Upper lobe of right lung (tissue), 1 donor: ENCODE measurements around the gene P2RX6. TPM values are rescaled to one million over a fixed set of nuclear protein-coding genes. Genes with fewer than 3 reads are reported as not detected.

Experiments
- ATAC-seq: fragments of 200-7000 bp; cut with Tn5 transposase; one replicate; pipeline ENCODE4 v1.9.1; 2020; ENCODE audit warnings: mild to moderate bottlenecking, moderate library complexity
- DNase-seq: peaks from one replicate; pipeline ENCODE4 v3.0.0-alpha.2; 2020
- H3K27ac ChIP-seq: fragments of 200-600 bp; one replicate; pipeline ENCODE4 v1.8.0; 2022
- H3K27me3 ChIP-seq: fragments of 200-600 bp; one replicate; pipeline ENCODE4 v1.8.0; 2022; ENCODE audit warnings: mild to moderate bottlenecking
- H3K36me3 ChIP-seq: fragments of 200-600 bp; one replicate; pipeline ENCODE4 v1.8.0; 2022
- H3K4me1 ChIP-seq: fragments of 200-600 bp; one replicate; pipeline ENCODE4 v1.8.0; 2022
- H3K4me3 ChIP-seq: fragments of 200-600 bp; one replicate; pipeline ENCODE4 v1.8.0; 2022; ENCODE audit warnings: mild to moderate bottlenecking
- H3K9me3 ChIP-seq: fragments of 200-600 bp; one replicate; pipeline ENCODE4 v1.8.0; 2022
- intact Hi-C: fragments of 100-400 bp; cut with DNase I; formaldehyde crosslinking; loops from one replicate; pipeline ENCODE4 v1.11.0; 2022
- total RNA-seq: library from RNA; stranded (reverse); fragmentation: NEBNext Ultra II Directional; extraction: Animal tissue kit (Norgen Biotek cat#: 25700); gene quantifications from one replicate; pipeline ENCODE4 v1.2.1, GENCODE V29; 2021
- TF ChIP-seq, protein P1 (sequence below): fragments of 200-600 bp; IDR thresholded peaks from one replicate; pipeline ENCODE4 v1.8.0; 2022; ENCODE audit warnings: antibody characterized with exemption
- donor health status: DM: no; HTN: yes; CAD: no; lungs with severe emphysema.

The P2RX6 gene
- total RNA-seq, 1 donor from 2014 or later: 2.2 TPM

DNA sequence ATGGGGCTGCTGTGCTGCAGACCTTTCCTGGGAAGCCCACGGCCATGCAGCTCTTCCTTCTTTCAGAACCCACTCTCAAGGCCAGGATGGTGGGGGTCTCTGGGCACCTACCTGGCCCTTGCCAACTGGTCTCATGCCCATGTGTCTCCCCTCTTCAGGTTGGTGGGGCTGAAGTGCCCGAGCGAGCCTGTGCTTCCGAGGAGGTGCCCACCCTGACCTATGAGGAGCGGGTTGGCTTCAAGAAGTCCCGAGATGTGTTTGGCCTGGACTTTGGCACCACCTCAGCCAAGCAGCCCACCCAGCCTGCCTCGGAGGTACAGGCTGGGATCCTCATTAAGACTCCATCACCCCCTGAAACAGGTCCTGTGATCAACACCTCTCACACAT lies 22.9 kb upstream of the P2RX6 start:
- TF ChIP-seq, protein P1, sequence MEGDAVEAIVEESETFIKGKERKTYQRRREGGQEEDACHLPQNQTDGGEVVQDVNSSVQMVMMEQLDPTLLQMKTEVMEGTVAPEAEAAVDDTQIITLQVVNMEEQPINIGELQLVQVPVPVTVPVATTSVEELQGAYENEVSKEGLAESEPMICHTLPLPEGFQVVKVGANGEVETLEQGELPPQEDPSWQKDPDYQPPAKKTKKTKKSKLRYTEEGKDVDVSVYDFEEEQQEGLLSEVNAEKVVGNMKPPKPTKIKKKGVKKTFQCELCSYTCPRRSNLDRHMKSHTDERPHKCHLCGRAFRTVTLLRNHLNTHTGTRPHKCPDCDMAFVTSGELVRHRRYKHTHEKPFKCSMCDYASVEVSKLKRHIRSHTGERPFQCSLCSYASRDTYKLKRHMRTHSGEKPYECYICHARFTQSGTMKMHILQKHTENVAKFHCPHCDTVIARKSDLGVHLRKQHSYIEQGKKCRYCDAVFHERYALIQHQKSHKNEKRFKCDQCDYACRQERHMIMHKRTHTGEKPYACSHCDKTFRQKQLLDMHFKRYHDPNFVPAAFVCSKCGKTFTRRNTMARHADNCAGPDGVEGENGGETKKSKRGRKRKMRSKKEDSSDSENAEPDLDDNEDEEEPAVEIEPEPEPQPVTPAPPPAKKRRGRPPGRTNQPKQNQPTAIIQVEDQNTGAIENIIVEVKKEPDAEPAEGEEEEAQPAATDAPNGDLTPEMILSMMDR: no peak
- ATAC-seq (no peak), DNase-seq (no peak)
- Histone ChIP-seq H3K36me3 (peaks cover 51% of the 10 kb centered on the region), H3K4me3 (no peak overlapping the region), H3K4me1 (no peaks in the 10 kb centered on the region), H3K27ac (no peak overlapping the region), H3K9me3 (no peaks in the 10 kb centered on the region), H3K27me3 (no peaks in the 10 kb centered on the region)
- intact Hi-C loops: no loop called here

DNA sequence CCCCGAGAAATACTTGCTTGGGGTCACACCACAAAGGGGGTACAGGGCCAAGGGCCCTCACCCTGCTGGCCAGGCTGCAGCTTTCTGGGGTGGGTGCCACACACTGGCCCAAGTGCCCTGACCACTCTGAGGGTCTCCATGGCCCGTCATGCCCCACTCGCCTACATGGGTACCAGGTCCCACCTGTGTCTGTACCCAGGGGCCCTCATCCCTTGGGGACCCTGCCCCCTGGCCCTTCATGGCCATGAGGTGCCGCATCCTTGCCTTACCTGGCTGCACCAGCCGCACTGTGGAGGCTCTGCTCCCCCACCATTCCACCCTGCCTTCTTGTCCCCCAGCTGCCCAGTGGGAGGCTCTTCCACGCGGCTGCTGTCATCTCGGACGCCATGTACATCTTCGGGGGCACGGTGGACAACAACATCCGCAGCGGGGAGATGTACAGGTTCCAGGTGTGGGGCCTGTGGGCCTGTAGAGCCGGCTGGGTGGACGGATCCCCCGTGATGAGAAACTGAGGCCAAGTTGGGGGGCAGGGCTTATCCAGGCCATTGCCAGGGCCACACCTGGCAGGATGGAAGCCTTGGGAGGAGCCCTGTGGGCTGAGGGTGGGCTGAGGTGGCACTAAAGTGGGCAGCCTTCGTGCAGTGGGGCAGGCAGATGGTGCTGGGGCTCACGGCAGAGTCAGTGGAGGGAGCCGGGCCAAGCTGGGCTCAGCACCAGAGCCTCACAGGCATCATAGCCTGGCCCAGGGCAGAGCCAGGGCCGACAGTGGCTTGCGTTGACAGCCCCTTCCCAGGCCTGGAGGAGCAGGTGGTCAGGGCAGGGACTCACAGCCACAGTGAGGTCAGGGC lies 22.3 kb upstream of the P2RX6 start:
- DNase-seq (no peak), ATAC-seq (no peak)
- Histone ChIP-seq H3K4me3 (no peak overlapping the region), H3K9me3 (no peaks in the 10 kb centered on the region), H3K4me1 (no peaks in the 10 kb centered on the region), H3K27me3 (no peaks in the 10 kb centered on the region), H3K27ac (no peak overlapping the region), H3K36me3 (peaks cover 54% of the 10 kb centered on the region)
- TF ChIP-seq, protein P1: no peak
- intact Hi-C loops: no loop called here

GRCh38 chr22:20993304-20994127 lies 21.4 kb upstream of the P2RX6 start:
- TF ChIP-seq, protein P1: no peak
- intact Hi-C loops: no loop called here
- Histone ChIP-seq H3K36me3 (peaks cover 50% of the 10 kb centered on the region), H3K4me1 (no peaks in the 10 kb centered on the region), H3K27me3 (no peaks in the 10 kb centered on the region), H3K4me3 (no peak overlapping the region), H3K9me3 (no peaks in the 10 kb centered on the region), H3K27ac (no peak overlapping the region)
- ATAC-seq (no peak), DNase-seq (no peak)

- Histone ChIP-seq H3K4me1 (no peaks in the 10 kb centered on the region), H3K4me3 (no peak overlapping the region), H3K36me3 (peaks cover 52% of the 10 kb centered on the region), H3K27ac (no peak overlapping the region), H3K9me3 (no peaks in the 10 kb centered on the region), H3K27me3 (no peaks in the 10 kb centered on the region)
- TF ChIP-seq, protein P1: no peak
- ATAC-seq (no peak), DNase-seq (no peak)
- intact Hi-C loops: no loop called here
Observed at GRCh38 chr22:20994128-20994901, 20.6 kb upstream of the P2RX6 start.

DNA sequence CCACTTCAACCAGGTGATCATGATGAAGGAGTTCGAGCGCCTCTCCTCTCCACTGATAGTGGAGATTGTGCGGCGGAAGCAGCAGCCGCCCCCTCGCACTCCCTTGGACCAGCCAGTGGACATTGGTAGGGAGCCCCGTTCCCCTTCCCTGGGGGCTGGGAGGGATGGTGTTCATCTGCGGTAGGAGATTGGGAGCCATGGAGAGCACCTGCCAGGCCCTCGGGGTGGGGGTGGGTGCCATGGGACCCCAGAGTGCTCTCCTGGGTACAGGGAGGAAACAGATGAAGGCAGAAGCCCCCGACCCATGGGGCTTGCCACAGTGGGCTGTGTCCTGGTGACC lies 20.1 kb upstream of the P2RX6 start:
- intact Hi-C loops: no loop called here
- DNase-seq: no peak
- ATAC-seq: no peak
- Histone ChIP-seq H3K9me3 (no peaks in the 10 kb centered on the region), H3K27ac (no peak overlapping the region), H3K27me3 (no peaks in the 10 kb centered on the region), H3K36me3 (peaks cover 57% of the 10 kb centered on the region), H3K4me1 (peaks cover 2% of the 10 kb centered on the region), H3K4me3 (no peak overlapping the region)
- TF ChIP-seq, protein P1: no peak
